Adrenal gland (tissue), 12 donors: Measurements from ENCODE around the gene GPRC5B. TPM values are rescaled to one million over a fixed set of nuclear protein-coding genes. Genes with fewer than 3 reads are reported as not detected.

Experiments
- DNase-seq, 7 donors: peaks; one replicate each; pipeline ENCODE4 v3.0.0-alpha.2; 2019 to 2020
- H3K27ac ChIP-seq, 5 donors: fragments of 200-600 bp; sonication (generic) in 4 of 5; 1 replicate in 3 of 5; 2 replicates in 2 of 5; pipeline versions ENCODE4 v1.5.1 to v1.8.0; 2016 to 2020; ENCODE audit warnings: mild to moderate bottlenecking in 1 of 5
- H3K27me3 ChIP-seq: fragments of 200-600 bp; 2 replicates; pipeline ENCODE4 v1.8.0; 2021
- H3K36me3 ChIP-seq, 2 donors: fragments of 200-600 bp; replicated peaks in 1 of 2; 1 replicate in 1 of 2; 2 replicates in 1 of 2; pipeline versions ENCODE4 v1.5.1 to v1.8.0; 2018 to 2022
- H3K4me1 ChIP-seq, 2 donors: fragments of 200-600 bp; replicated peaks in 1 of 2; 1 replicate in 1 of 2; 2 replicates in 1 of 2; pipeline versions ENCODE4 v1.5.1 to v1.8.0; 2018 to 2021
- H3K4me3 ChIP-seq, 4 donors: fragments of 200-600 bp; sonication (generic) in 3 of 4; one replicate each; pipeline ENCODE4 v1.5.1; 2016 to 2018
- H3K9me3 ChIP-seq, 3 donors: fragments of 200-600 bp; sonication (generic) in 1 of 3; replicated peaks in 1 of 3; 1 replicate in 2 of 3; 2 replicates in 1 of 3; pipeline versions ENCODE4 v1.5.1 to v1.8.0; 2016 to 2021
- CTCF ChIP-seq, 6 experiments: fragments of 450-650 bp in 4 of 6; fragments of 200-600 bp in 2 of 6; sonication (generic) in 1 of 6; IDR thresholded peaks; 1 replicate in 5 of 6; 2 replicates in 1 of 6; pipeline versions ENCODE4 v1.5.1 to v1.8.0; 2016 to 2021; ENCODE audit warnings: antibody characterized with exemption in 6 of 6, mild to moderate bottlenecking in 2 of 6, moderate library complexity in 1 of 6
- POLR2A ChIP-seq, 2 donors: fragments of 450-650 bp; IDR thresholded peaks; one replicate each; pipeline ENCODE4 v1.6.1; 2017; ENCODE audit warnings: antibody characterized with exemption in 2 of 2, mild to moderate bottlenecking in 2 of 2, moderate library complexity in 1 of 2
- WGBS, 4 donors: extraction: QIAGEN DNeasy Blood & Tissue Kit in 2 of 4; methylation state at CpG; one replicate each; pipeline versions ENCODE4 v1.1.5 to v1.1.7; 2013 to 2017; 5-methylcytosine and 5-hydroxymethylcytosine counted together
- intact Hi-C, 2 donors: fragments of 100-400 bp; cut with DNase I; formaldehyde crosslinking; loops; one replicate each; pipeline versions ENCODE4 v1.14.1 to v1.15.0; 2022 to 2023
- polyA plus RNA-seq, 3 donors: library from polyadenylated mRNA; stranded (reverse); fragments of 200-250 nt in 2 of 3; fragments of 350-450 nt in 1 of 3; fragmentation: Illumina TruSeq in 1 of 3; extraction: RNeasy Lipid Tissue Mini Kit (QIAGEN cat#74804) in 1 of 3; gene quantifications; one replicate each; pipeline ENCODE4 v1.2.3, GENCODE V29; 2013 to 2014
- total RNA-seq, 9 donors: library from RNA; depleted of rRNA in 4 of 9; stranded (reverse); fragments of >200 nt in 4 of 9; fragments of 120-200 nt in 1 of 9; fragmentation: NEBNext Ultra II Directional in 1 of 9; extraction: Animal tissue kit (Norgen Biotek cat#: 25700) in 1 of 9; gene quantifications; one replicate each; pipeline versions ENCODE4 v1.1.0 to v1.2.4, GENCODE V29; 2013 to 2023
- donor health status: healthy with polysubstance abuse.
- donor health status: Bipolar disorder and iron deficiency.
- donor health status: DM: yes; HTN: yes; CAD: no.
- donor health status: DM: no; HTN: no; CAD: no.
- donor health status: DM: no; HTN: no; CAD: no.
- donor health status: DM: yes; HTN: yes; CAD: no.

Gene GPRC5B
- total and polyA plus RNA-seq, 12 donors: 7.9 to 26.4 (median 22.0) TPM

GRCh38 chr16:19872935-19873334 lies 11.7 kb downstream of the GPRC5B start:
- Histone ChIP-seq H3K36me3 (peaks cover 0 to 7% of the 10 kb centered on the region in 2 donors), H3K27me3 (no peaks in the 10 kb centered on the region), H3K4me3 (no peak overlapping the region), H3K9me3 (no peaks in the 10 kb centered on the region), H3K4me1 (no peaks in the 10 kb centered on the region), H3K27ac (no peak overlapping the region)
- WGBS, 4 donors: 68 to 81% (median 73%) methylated on average over 12 of the region's 12 CpGs
- intact Hi-C loops: loop anchor here in 1 of 2 donors (5.0 kb wide), 1 partner anchor 151 kb away; no protein-coding TSS in a partner anchor
- no peak for DNase-seq
- TF ChIP-seq CTCF (IDR thresholded peaks at IDR 0.05) (no peak), POLR2A (IDR thresholded peaks at IDR 0.05) (no peak)

- no peak for DNase-seq
- no peaks in the 10 kb centered on the region for H3K4me1 ChIP-seq
- no peak for TF ChIP-seq POLR2A (IDR thresholded peaks at IDR 0.05)
- TF ChIP-seq CTCF (IDR thresholded peaks at IDR 0.05): no peak
- no peaks in the 10 kb centered on the region for H3K9me3 ChIP-seq
- no peak overlapping the region for H3K27ac ChIP-seq
- H3K36me3 ChIP-seq: peaks cover 0 to 7% of the 10 kb centered on the region in 2 donors
- 95 to 96% (median 96%) methylated on average over 20 to 33 of the region's 33 CpGs for WGBS, 4 donors
- H3K27me3 ChIP-seq: no peaks in the 10 kb centered on the region
- H3K4me3 ChIP-seq: no peak overlapping the region
- intact Hi-C loops: loop anchor here in 1 of 2 donors (5.0 kb wide), 1 partner anchor 150 kb away; no protein-coding TSS in a partner anchor
These were observed 12.3 kb downstream of the GPRC5B start for GRCh38 chr16:19872179-19872863.

GRCh38 chr16:19871721-19872120 lies 12.9 kb downstream of the GPRC5B start:
- Histone ChIP-seq H3K27me3 (no peaks in the 10 kb centered on the region), H3K36me3 (peaks cover 0 to 7% of the 10 kb centered on the region in 2 donors), H3K9me3 (no peaks in the 10 kb centered on the region), H3K27ac (no peak overlapping the region), H3K4me1 (no peaks in the 10 kb centered on the region), H3K4me3 (no peak overlapping the region)
- intact Hi-C loops: loop anchor here in 1 of 2 donors (5.0 kb wide), 1 partner anchor 149 kb away; no protein-coding TSS in a partner anchor
- WGBS, 4 donors: 91 to 98% (median 94%) methylated on average over 10 to 20 of the region's 20 CpGs
- no peak for DNase-seq
- TF ChIP-seq POLR2A (IDR thresholded peaks at IDR 0.05): no peak
- TF ChIP-seq CTCF (IDR thresholded peaks at IDR 0.05): no peak

GRCh38 chr16:19868421-19868820 lies 16.2 kb downstream of the GPRC5B start:
- TF ChIP-seq POLR2A (IDR thresholded peaks at IDR 0.05) (no peak), CTCF (IDR thresholded peaks at IDR 0.05) (no peak)

More at GRCh38 chr16:19868421-19868820, 16.2 kb downstream of the GPRC5B start:
- Histone ChIP-seq H3K4me3 (no peak overlapping the region), H3K4me1 (no peaks in the 10 kb centered on the region), H3K9me3 (no peaks in the 10 kb centered on the region), H3K27me3 (no peaks in the 10 kb centered on the region), H3K36me3 (peaks cover 0 to 7% of the 10 kb centered on the region in 2 donors), H3K27ac (no peak overlapping the region)
- 70 to 83% (median 75%) methylated on average over 5 to 9 of the region's 9 CpGs for WGBS, 4 donors
- DNase-seq: no peak
- intact Hi-C loops: no loop called here
